Measurements from ENCODE around the gene VPS35L.
A peak's percentile ranks its signal among the peaks of the same experiment; 100 is the strongest.
"Not testable (repeated sequence)": the region's sequence is repeated elsewhere in the genome, so short reads cannot be mapped to it uniquely, and the experiment has no call there.

VPS35L gene

DNA sequence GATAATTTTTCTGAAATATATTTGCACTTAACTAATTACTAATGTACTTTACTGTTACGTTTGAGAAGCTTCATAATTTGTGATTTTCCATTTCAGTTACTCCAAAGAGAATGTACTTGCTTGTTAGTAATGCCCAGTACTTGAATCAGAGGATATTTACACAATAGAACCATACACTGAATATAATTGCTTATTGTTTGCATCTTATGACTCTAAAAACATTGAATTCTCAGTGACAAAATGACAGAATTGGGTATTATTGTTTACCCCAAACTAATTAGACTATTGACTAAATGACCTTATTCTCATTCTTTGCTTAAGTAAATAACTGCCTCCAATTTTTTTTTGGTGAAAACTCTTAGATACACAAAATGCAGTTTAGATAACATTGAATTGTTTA lies 22.9 kb upstream of the VPS35L start:
- DNase-seq (ENCODE audit: low read depth), result no peak

DNA sequence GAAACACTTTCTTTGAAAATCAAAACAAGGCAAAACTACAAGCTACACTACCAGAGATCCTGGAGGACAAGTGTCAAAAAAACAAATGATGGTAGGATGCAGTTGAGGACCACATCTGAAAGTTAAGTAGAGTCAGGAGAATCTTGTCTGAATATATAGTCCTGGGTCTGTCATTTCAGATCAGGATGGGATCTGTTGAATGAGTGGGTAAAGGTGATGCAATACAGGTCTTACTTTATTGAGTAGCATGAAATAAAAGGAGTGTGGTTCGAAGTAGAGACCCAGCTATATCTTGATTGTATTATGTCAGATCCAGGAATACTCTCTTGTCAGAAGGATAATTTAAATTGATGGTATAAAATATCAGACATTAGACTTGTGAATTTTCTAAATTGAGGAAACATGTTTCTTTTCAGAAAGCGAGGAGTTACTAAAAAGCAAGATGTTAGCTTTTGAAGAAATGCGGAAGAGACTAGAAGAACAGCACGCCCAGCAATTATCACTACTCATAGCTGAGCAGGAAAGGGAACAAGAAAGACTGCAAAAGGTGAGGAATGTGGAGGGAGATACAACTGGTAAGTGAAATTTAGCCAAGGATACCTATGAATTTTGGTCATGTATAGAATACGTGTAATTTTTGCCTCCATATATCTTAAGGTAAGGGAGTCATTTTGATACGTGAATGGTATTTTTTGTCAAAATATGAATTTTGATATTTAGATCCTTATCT lies 15.1 kb upstream of the VPS35L start:
- DNase-seq (ENCODE audit: low read depth), result no peak

DNA sequence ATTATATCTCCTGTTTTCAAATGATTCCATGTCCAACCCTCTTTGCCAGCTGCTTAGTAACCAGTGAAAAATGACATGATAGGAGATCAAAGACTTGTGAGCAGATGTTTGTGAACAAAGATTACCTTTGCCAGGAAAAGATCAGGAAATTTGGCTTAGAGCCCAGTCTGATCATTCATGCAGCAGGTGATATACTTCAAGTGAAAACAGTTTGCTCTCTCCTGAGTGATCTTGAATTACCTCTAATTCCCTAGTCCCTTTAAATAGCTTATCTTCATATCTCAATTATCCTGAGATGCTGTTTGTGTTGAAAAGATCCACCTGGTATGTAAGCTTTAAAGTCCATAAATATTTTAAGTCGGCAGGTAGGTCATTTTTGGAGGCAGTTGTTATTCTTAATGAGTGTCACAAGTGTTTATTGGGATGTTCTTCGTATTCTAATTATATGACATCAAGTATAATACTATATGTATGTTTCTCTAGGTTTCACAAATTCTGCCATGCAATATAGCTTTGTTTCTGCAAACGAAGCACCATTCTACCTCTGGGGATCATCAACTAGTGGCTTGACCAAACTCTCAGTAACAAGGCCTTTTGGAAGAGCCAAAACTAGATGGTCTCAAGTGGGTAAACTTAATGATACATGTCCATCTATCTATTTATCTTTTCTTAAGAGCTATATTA lies 13.2 kb upstream of the VPS35L start:
- no peak for DNase-seq (ENCODE audit: low read depth)

- DNase-seq (ENCODE audit: low read depth), result not testable (repeated sequence)
Measured at GRCh38 chr16:19543278-19543996, 12.1 kb upstream of the VPS35L start.

DNA sequence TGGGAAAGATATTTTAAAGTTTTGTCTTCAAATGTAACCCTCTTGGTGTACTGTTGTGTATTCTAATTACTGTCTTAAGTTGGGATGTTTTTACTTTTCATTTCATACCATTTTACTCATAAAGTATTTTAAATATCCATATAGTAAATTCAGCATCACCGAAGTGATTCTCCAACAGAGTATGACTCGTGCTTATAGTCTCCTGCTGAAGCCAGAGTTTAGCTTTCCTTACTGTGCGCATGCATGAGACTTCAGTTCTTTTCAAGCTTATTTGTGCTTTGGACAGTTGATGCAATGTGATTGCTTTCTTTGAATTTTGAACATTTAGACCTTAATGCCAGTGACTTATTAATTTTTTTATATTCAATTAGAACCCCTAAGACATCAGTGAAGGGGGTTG lies 7.4 kb upstream of the VPS35L start:
- DNase-seq (ENCODE audit: low read depth), result no peak

- DNase-seq (ENCODE audit: low read depth), result no peak
Measured at GRCh38 chr16:19549673-19550072, 5.8 kb upstream of the VPS35L start.

DNA sequence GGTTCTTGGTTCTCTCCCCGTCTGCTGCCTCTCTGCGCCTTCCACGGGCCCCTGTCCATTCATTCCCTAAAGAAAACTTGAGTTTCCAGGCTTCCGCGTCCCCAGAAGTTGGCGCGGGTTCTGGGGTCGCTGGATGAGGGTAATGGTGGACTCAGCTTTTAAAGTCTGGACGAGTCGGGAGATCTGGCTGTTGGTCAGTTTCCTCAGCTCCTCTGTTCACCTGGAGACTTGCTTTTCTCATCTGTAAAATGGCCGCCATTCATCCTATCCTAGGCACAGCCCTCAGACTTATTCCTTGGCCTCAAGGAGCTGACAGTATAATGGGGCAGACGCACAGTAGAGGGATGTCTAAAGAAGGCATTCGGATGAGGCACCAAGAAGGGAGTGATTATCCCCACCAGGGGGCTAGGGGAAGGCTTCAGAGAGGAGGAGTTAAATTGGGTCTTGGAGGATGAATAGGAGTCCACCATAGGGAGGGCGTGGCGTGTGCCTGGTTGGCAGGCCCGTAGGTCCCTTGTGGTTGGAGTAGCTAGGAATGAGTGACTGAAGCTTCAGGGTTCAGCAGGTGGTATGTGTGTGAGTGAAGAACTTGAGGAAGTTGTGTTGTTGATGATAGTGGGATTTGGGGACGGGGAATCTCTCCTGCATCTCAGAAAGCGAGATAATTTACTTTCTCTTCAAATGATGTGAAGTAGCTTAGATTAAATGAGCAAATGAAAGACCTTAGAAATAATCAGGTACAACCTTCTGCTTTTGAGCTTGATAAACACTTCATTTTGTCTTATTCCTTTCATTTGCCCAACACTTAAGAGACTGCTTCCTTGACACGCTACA lies 652 bp downstream of the VPS35L start:
- DNase-seq (ENCODE audit: low read depth), result no peak

DNA sequence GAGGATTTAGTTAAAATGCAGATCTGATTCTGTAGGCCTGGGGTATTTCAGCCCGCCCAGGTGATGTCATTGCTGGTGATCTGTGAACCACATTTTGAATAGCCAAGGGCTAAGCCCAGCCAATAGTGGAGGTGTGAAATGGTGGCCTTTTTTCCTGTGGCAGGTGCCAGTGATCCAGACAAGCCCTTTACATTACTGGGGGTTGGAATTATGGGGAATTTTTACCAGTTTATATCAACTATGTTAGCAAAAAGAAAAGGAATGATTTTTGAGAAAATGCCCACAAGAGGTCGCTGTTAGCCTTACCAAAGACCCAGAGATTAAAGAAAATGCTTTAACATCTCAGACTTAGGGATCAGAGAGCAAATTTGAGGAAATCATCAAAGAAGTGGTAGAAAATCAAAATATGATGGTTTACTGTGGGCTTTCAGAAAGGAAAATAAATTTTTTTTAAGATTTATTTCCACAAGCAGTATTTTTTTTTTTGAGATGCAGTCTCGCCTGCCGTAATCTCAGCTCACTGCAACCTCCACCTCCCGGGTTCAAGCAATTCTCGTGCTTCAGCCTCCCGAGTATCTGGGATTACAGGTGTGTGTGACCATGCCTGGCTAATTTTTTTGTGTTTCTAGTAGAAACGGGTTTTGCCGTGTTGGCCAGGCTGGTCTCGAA lies 3.9 kb downstream of the VPS35L start:
- DNase-seq (ENCODE audit: low read depth), result peak; percentile 21

- DNase-seq (ENCODE audit: low read depth), result no peak
Measured at GRCh38 chr16:19560078-19560477, 4.6 kb downstream of the VPS35L start.

- no peak for DNase-seq (ENCODE audit: low read depth)
Measured at GRCh38 chr16:19563377-19563776, 7.9 kb downstream of the VPS35L start.

DNA sequence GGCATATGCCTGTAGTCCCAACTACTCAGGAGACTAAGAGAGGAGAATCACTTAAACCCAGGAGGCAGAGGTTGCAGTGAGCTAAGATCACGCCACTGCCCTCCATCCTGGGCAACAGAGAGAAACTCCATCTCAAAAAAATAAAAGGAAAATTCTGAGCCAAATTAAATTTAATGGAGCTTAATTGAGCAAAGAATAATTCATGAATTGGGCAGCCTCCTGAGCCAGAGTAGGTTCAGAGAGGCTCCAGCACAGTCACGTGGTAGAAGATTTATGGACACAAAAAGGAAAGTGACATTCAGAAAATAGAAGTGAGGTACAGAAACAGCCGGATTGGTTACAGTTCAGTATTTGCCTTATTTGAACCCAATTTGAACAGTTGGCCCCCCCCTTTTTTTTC lies 10.9 kb downstream of the VPS35L start:
- DNase-seq (ENCODE audit: low read depth), result no peak

- DNase-seq (ENCODE audit: low read depth), result no peak
Measured at GRCh38 chr16:19567560-19567959, 12.1 kb downstream of the VPS35L start.

DNA sequence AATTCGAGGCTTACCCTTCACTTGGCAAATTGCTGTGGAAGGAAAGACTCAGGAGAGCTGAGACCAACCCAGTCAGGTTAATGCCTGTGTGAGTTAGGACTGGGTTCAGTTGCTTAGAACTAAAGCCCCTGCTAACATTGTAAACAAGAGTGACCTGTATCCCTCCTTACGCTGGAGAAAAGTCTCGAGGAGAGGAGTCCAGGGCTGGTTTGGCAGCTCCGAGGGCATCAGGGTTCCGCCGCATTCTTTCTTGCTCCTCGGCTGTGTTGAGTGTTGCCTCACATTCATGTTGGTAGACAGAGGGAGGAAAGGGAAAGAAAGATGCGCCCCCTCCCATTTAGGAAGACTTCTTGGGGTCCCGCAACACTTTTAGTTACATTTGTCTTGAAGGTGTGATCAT lies 18.5 kb downstream of the VPS35L start:
- DNase-seq (ENCODE audit: low read depth), result no peak

- no peak for DNase-seq (ENCODE audit: low read depth)
Measured at GRCh38 chr16:19574615-19575014, 19.1 kb downstream of the VPS35L start.

- DNase-seq (ENCODE audit: low read depth), result no peak
Measured at GRCh38 chr16:19578378-19578971, 23.0 kb downstream of the VPS35L start.

- DNase-seq (ENCODE audit: low read depth), result no peak
Measured at GRCh38 chr16:19582050-19582831, 26.7 kb downstream of the VPS35L start.

- no peak for DNase-seq (ENCODE audit: low read depth)
Measured at GRCh38 chr16:19583665-19584300, 28.3 kb downstream of the VPS35L start.

DNA sequence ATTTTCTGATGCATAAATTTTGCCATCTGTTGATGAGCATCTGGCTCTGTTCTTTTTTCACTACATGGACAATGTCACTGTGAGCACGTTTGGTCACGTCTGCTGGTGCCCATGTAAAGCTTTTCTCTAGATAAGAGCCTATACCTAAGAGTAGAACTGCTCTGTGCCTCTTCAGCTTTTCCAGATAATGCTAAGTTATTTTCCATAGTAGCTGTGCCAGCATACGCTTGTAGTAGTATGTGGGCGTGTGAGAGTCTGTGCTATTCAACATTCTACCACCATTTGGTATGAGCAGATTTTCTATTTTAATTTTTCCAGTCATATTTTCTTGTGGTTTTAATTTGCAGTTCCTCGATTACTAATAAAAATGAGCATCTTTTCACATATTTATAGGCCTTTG lies 33.2 kb downstream of the VPS35L start:
- DNase-seq (ENCODE audit: low read depth), result no peak

- no peak for DNase-seq (ENCODE audit: low read depth)
Measured at GRCh38 chr16:19589106-19589505, 33.6 kb downstream of the VPS35L start.

DNA sequence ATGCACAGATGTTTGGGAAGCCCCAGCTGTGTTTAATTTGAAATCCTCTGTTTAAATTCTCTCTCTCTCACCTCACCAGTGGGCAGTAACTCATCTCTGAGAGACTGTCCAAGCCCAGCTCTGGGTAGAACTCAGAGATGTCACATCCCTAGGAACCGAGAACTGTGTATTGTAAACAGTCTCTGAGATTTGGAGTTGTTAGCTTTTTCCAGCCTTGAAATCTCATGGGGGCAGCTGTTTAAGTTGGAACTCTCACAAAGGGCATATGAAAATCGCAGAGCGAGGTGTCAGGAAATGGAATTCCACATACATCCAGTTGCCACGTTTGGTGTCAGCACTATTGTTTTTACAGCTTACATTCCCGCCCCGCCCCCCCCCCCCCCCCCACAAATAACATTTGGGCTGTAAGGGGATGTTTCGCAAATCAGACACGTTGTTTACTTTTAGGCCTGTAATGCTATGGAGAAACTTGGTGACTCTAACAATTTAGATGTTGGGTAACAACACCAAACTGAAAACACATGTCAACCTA lies 34.3 kb downstream of the VPS35L start:
- DNase-seq (ENCODE audit: low read depth), result no peak

Measured in stimulated activated CD8-positive, alpha-beta memory T cell treated with anti-CD3 and anti-CD28 coated beads, Interleukin-12 subunit alpha, Interleukin-12 subunit beta, amount 100 ng/mL, for 1 hour (primary cell).